ENCODE results near the gene SAP25. TPM values are rescaled to one million over a fixed set of nuclear protein-coding genes. Genes with fewer than 3 reads are reported as not detected.

Gene SAP25
- total and polyA plus RNA-seq, 10 donors, result 11.0 to 75.6 (median 25.1) TPM

DNA sequence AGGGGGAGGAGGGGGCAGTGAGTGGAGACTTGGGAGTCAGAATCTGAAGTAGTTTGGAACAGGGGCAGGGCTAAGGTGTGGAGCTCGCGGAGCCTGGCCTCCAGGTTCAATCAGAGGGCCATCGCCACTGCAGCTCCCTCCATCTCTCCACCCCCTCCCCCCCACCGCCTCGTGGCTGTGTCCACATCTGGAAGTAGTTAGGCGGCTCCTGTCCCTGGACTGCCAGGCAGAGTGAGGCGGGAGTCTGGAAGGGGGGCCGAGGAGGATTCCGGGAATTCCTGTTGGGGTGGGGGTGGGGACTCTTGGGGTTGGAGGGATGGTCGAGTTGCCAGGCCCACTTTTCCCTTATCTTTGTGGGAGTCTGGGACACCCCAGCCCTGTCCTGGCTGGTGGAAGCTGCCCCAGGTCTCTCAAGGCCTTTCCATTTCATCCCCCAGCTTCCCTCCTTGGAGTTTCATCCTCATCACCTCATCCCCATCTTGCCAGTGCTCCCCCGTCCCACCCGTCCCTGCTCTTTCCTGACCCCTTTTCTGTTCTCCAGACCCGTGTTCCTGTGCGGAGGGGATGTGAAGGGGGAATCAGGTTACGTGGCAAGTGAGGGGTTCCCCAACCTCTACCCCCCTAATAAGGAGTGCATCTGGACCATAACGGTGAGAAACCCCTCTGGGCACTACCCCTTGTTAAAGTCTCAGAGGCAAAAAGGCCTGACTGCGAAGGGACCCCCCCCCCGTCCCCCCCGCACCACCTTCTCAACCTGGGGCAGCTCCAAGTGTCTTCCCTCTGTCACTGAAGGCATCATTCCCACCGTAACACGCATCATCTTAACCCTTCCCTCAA lies 29.4 kb upstream of the SAP25 start:
- intact Hi-C loops (cut with DNase I; ENCODE audit: low total_unique reads), result no loop called here
- Histone ChIP-seq H3K36me3 (no peaks in the 10 kb centered on the region), H3K4me1 (peaks cover 12 to 42% (median 24%) of the 10 kb centered on the region in 6 donors), H3K4me3 (peak overlapping the region in 7 of 8 donors; percentile 53 to 88 (median 62)), H3K27me3 (replicated peaks in 1 of 7) (peaks cover 0 to 36% (median 0%) of the 10 kb centered on the region in 7 donors), H3K9me3 (no peaks in the 10 kb centered on the region), H3K27ac (peak overlapping the region in 6 of 8 donors; percentile 51 to 88 (median 76))
- no peak for DNase-seq
- 60 to 78% (median 71%) methylated on average over 15 to 21 of the region's 21 CpGs for WGBS, 5 donors
- TF ChIP-seq, protein P1, sequence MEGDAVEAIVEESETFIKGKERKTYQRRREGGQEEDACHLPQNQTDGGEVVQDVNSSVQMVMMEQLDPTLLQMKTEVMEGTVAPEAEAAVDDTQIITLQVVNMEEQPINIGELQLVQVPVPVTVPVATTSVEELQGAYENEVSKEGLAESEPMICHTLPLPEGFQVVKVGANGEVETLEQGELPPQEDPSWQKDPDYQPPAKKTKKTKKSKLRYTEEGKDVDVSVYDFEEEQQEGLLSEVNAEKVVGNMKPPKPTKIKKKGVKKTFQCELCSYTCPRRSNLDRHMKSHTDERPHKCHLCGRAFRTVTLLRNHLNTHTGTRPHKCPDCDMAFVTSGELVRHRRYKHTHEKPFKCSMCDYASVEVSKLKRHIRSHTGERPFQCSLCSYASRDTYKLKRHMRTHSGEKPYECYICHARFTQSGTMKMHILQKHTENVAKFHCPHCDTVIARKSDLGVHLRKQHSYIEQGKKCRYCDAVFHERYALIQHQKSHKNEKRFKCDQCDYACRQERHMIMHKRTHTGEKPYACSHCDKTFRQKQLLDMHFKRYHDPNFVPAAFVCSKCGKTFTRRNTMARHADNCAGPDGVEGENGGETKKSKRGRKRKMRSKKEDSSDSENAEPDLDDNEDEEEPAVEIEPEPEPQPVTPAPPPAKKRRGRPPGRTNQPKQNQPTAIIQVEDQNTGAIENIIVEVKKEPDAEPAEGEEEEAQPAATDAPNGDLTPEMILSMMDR (IDR thresholded peaks at IDR 0.05 in 8 of 11, conservative IDR thresholded peaks at IDR 0.05 in 3 of 11), result no peak
- TF ChIP-seq POLR2A (IDR thresholded peaks at IDR 0.05), result no peak
- no peak for TF ChIP-seq POLR2AphosphoS5 (IDR thresholded peaks at IDR 0.05)

DNA sequence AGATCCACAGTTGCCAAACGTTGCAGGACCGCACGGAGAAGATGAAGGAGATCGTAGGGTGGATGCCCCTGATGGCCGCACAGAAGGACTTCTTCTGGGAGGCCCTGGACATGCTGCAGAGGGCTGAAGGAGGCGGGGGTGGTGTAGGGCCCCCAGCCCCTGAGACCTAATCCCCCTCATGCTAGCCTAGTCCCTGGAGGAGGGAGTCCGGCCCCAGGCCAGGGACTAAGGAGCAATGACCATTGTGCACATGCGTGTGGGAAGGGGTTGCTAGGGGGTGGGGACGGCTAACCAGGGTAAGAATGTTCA lies 27.0 kb upstream of the SAP25 start:
- Histone ChIP-seq H3K27me3 (replicated peaks in 1 of 7) (peaks cover 0 to 28% (median 0%) of the 10 kb centered on the region in 7 donors), H3K36me3 (no peaks in the 10 kb centered on the region), H3K4me1 (peaks cover 11 to 37% (median 21%) of the 10 kb centered on the region in 6 donors), H3K9me3 (no peaks in the 10 kb centered on the region), H3K27ac (no peak overlapping the region), H3K4me3 (no peak overlapping the region)
- DNase-seq, result no peak
- 79 to 92% (median 87%) methylated on average over 6 to 9 of the region's 9 CpGs for WGBS, 5 donors
- TF ChIP-seq POLR2AphosphoS5 (IDR thresholded peaks at IDR 0.05), result no peak
- TF ChIP-seq, protein P1 (IDR thresholded peaks at IDR 0.05 in 8 of 11, conservative IDR thresholded peaks at IDR 0.05 in 3 of 11), result no peak
- no peak for TF ChIP-seq POLR2A (IDR thresholded peaks at IDR 0.05)
- intact Hi-C loops (cut with DNase I; ENCODE audit: low total_unique reads), result no loop called here

DNA sequence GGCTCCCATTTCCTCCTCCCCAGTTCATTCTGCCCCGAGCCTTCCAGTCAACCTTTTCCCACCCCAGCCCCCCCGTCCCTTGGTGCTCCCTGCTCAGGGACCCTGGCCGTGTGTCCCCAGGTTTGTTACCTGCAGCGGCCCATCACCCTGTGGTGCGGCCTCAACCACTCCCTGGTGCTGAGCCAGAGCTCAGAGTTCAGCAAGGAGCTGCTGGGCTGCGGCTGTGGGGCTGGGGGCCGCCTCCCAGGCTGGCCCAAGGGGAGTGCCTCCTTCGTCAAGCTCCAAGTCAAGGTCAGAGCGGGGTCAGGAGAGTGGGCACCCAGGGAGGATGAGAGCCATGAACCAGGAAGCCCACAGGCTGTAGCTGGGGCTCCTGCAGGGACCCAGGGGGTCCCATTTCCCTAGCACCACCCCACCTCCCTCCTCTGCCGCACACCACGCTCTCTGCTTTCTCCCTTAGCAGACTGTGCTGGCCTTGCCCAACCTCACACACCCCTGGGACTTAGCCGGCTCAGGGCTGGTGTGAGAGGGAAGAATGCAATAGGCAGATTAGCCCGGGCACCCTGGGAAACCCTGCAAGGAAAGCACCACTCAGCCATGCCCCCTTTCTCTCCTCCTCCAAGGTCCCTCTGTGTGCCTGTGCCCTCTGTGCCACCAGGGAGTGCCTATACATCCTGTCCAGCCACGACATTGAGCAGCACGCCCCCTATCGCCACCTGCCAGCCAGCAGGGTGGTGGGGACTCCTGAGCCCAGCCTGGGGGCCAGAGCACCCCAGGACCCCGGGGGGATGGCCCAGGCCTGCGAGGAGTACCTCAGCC lies 26.4 kb upstream of the SAP25 start:
- H3K9me3 ChIP-seq, result no peaks in the 10 kb centered on the region
- H3K4me3 ChIP-seq, result no peak overlapping the region
- peaks cover 5 to 31% (median 16%) of the 10 kb centered on the region in 6 donors for H3K4me1 ChIP-seq
- H3K27me3 ChIP-seq (replicated peaks in 1 of 7), result peaks cover 0 to 22% (median 0%) of the 10 kb centered on the region in 7 donors
- no peak overlapping the region for H3K27ac ChIP-seq
- no peak for TF ChIP-seq POLR2A (IDR thresholded peaks at IDR 0.05)
- TF ChIP-seq POLR2AphosphoS5 (IDR thresholded peaks at IDR 0.05), result no peak
- TF ChIP-seq, protein P1 (IDR thresholded peaks at IDR 0.05 in 8 of 11, conservative IDR thresholded peaks at IDR 0.05 in 3 of 11), result no peak
- no peak for DNase-seq
- WGBS, 5 donors, result 70 to 82% (median 79%) methylated on average over 16 to 18 of the region's 18 CpGs
- no peaks in the 10 kb centered on the region for H3K36me3 ChIP-seq
- intact Hi-C loops (cut with DNase I; ENCODE audit: low total_unique reads), result no loop called here

DNA sequence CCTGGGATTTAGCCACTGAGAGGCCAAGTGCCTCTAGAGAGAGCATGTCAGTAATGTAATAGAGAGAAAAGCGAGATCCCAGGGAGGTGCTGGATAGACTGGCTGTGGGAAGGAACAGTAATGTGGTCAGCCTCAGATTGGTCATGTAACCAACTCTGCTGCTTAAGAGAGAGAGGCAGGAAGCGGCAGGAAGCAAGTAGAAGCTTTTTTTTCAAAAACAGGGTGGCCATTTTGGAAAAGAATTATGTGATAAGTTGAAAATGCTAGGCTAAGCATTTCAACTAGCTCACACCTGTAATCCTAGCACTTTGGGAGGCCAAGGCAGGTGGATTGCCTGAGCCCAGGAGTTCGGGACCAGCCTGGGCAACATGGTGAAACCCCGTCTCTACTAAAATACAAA lies 24.7 kb upstream of the SAP25 start:
- no peak overlapping the region for H3K27ac ChIP-seq
- H3K9me3 ChIP-seq, result no peaks in the 10 kb centered on the region
- H3K36me3 ChIP-seq, result no peaks in the 10 kb centered on the region
- H3K27me3 ChIP-seq (replicated peaks in 1 of 7), result peaks cover 0 to 14% (median 0%) of the 10 kb centered on the region in 7 donors
- 75 to 92% (median 84%) methylated on average over 4 of the region's 4 CpGs for WGBS, 5 donors
- DNase-seq, result no peak
- peaks cover 0 to 14% (median 2%) of the 10 kb centered on the region in 6 donors for H3K4me1 ChIP-seq
- TF ChIP-seq, protein P1 (IDR thresholded peaks at IDR 0.05 in 8 of 11, conservative IDR thresholded peaks at IDR 0.05 in 3 of 11), result no peak
- TF ChIP-seq POLR2A (IDR thresholded peaks at IDR 0.05) (no peak), POLR2AphosphoS5 (IDR thresholded peaks at IDR 0.05) (no peak)
- intact Hi-C loops (cut with DNase I; ENCODE audit: low total_unique reads), result no loop called here
- H3K4me3 ChIP-seq, result no peak overlapping the region
